ENCODE measurements around the gene MCEE. TPM values are rescaled to one million over a fixed set of nuclear protein-coding genes. Genes with fewer than 3 reads are reported as not detected.
A peak's percentile ranks its signal among the peaks of the same experiment; 100 is the strongest.

The MCEE gene
- polyA plus RNA-seq, 2 of the 4 experiments (the other 2 are of a cell fraction), result 10.3 to 17.7 TPM

DNA sequence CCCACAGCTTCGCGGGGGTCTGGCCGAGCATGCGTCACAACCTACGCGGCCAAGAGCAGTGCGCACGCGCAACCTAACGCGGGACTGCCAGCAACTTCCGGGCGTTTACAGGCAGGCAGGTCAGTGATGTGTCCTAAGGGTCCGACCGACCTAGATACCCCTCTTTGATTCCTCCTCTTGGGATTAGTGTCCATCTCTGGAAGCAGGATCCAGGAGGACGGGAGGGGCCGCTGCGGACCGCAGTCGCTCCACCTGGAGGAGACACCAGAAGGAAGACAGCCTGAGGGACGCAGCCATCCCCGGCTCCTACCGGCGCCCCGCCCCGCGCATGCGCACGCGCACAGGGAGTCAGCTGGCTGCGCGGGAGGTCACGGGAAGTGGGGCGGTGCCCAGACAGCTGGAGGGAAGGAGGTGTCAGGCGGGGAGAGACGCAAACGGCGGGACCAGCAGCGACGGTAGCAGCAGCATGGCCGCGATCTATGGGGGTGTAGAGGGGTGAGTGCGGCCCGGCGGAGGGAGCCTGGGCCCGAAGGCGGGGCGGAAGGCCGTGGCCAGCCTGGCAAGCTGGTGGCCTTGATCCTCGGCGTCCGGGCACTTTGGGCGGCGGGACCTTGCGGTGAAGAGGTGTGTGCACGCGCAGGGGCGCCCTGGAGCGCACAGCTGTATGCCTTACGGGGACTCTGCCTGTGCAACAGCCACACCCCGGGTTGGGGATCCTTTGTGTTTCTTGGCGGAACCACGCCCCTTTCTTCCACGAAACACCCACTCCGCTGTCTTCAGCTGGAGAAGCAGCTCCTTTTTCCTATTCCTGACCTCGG, 61.6 kb downstream of the MCEE start, which contains the start of gene NAGK:
Gene NAGK (plus strand): TSS at position 431 of the 818 bp plus-strand sequence. CDS start 36 bp downstream, at position 467.
- DNase-seq (ENCODE audit: low read depth in 1 of 2, low spot score in 1 of 2) (peak; percentile 96 to 98), FAIRE-seq (no peak), ATAC-seq (peak; percentile 88 to 93)
- Histone ChIP-seq H3K9me3 (no peaks in the 10 kb centered on the region), H3K27ac (peak within 1 kb of the TSS; percentile 86 to 92), H3K4me3 (peak within 1 kb of the TSS; percentile 81), H3K4me2 (peak within 1 kb of the TSS; percentile 94), H3K4me1 (peaks cover 12% of the 10 kb centered on the region; the same call in 2 of the 3 replicates)
- POLR2A ChIA-PET, result interaction anchor here (0.5 to 2.5 kb wide), 34 partner anchors 8 to 775 kb away, joined by 3 to 35 read pairs (median 5); partner anchors contain the start of genes MCEE, MPHOSPH10, PAIP2B and SNRPG
- WGBS (ENCODE audit: missing lambda C conversion rate), result 3% methylated on average over 46 of the region's 66 CpGs
- CTCF ChIA-PET, result interaction anchor here (1.0 to 4.0 kb wide), 7 partner anchors 8 to 123 kb away, joined by 3 to 18 read pairs (median 4); no protein-coding TSS in a partner anchor
- TF ChIP-seq HOXA7 (CRISPR knock-in tag; IDR thresholded peaks at IDR 0.05) (no peak), ESRRA (IDR thresholded peaks at IDR 0.05; ENCODE audit: borderline replicate concordance, low read length) (peak; percentile 45; the same call in 1 of the 2 replicates), GATA3 (IDR thresholded peaks at IDR 0.05; ENCODE audit: borderline replicate concordance) (peak; percentile 72), ZSCAN20 (CRISPR knock-in tag; IDR thresholded peaks at IDR 0.05) (no peak), PHF8 (IDR thresholded peaks at IDR 0.05; ENCODE audit: borderline replicate concordance, low read depth) (peak; percentile 100), MAFK (IDR thresholded peaks at IDR 0.05; ENCODE audit: partially characterized antibody) (no peak), MYC (IDR thresholded peaks at IDR 0.05; ENCODE audit: borderline replicate concordance, low read length) (0 out of 2 replicates have a peak, but pooled peaks have one; percentile 20), CBX2 (IDR thresholded peaks at IDR 0.05; ENCODE audit: borderline replicate concordance, low read depth) (no peak), MAZ (IDR thresholded peaks at IDR 0.05; ENCODE audit: borderline replicate concordance, low read depth, low read length) (peak; percentile 15; the same call in 1 of the 2 replicates), RARB (CRISPR knock-in tag; IDR thresholded peaks at IDR 0.05) (0 out of 2 replicates have a peak, but pooled peaks have one; percentile 74), NR3C1 (IDR thresholded peaks at IDR 0.05) (no peak), CHD2 (IDR thresholded peaks at IDR 0.05; ENCODE audit: low read length, partially characterized antibody) (peak; percentile 51), EP300 (IDR thresholded peaks at IDR 0.05) (0 out of 5 replicates have a peak, but pooled peaks of 1 of the 2 experiments have one; percentile 40), POLR2A (IDR thresholded peaks at IDR 0.05; ENCODE audit: low read length) (peak; percentile 95), POLR2AphosphoS2 (conservative IDR thresholded peaks at IDR 0.05; ENCODE audit: low read length) (no peak), ZFP36 (IDR thresholded peaks at IDR 0.05; ENCODE audit: borderline replicate concordance, partially characterized antibody) (no peak), RNF2 (IDR thresholded peaks at IDR 0.05; ENCODE audit: borderline replicate concordance, low read depth) (no peak), JUN (IDR thresholded peaks at IDR 0.05) (peak; percentile 94 to 100), HOXB5 (CRISPR knock-in tag; IDR thresholded peaks at IDR 0.05) (0 out of 2 replicates have a peak, but pooled peaks have one; percentile 25)
- TF ChIP-seq, protein P1, sequence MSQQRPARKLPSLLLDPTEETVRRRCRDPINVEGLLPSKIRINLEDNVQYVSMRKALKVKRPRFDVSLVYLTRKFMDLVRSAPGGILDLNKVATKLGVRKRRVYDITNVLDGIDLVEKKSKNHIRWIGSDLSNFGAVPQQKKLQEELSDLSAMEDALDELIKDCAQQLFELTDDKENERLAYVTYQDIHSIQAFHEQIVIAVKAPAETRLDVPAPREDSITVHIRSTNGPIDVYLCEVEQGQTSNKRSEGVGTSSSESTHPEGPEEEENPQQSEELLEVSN (IDR thresholded peaks at IDR 0.05; ENCODE audit: borderline replicate concordance, low read depth), result peak; percentile 98
- TF ChIP-seq, protein P2, sequence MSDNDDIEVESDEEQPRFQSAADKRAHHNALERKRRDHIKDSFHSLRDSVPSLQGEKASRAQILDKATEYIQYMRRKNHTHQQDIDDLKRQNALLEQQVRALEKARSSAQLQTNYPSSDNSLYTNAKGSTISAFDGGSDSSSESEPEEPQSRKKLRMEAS (IDR thresholded peaks at IDR 0.05), result peak; percentile 95
- TF ChIP-seq, protein P3, sequence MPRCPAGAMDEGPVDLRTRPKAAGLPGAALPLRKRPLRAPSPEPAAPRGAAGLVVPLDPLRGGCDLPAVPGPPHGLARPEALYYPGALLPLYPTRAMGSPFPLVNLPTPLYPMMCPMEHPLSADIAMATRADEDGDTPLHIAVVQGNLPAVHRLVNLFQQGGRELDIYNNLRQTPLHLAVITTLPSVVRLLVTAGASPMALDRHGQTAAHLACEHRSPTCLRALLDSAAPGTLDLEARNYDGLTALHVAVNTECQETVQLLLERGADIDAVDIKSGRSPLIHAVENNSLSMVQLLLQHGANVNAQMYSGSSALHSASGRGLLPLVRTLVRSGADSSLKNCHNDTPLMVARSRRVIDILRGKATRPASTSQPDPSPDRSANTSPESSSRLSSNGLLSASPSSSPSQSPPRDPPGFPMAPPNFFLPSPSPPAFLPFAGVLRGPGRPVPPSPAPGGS (IDR thresholded peaks at IDR 0.05), result peak; percentile 99
- TF ChIP-seq, protein P4, sequence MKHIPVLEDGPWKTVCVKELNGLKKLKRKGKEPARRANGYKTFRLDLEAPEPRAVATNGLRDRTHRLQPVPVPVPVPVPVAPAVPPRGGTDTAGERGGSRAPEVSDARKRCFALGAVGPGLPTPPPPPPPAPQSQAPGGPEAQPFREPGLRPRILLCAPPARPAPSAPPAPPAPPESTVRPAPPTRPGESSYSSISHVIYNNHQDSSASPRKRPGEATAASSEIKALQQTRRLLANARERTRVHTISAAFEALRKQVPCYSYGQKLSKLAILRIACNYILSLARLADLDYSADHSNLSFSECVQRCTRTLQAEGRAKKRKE (CRISPR knock-in tag; IDR thresholded peaks at IDR 0.05; ENCODE audit: low read depth), result peak; percentile 65; the same call in 1 of the 2 replicates
- TF ChIP-seq, protein P5, sequence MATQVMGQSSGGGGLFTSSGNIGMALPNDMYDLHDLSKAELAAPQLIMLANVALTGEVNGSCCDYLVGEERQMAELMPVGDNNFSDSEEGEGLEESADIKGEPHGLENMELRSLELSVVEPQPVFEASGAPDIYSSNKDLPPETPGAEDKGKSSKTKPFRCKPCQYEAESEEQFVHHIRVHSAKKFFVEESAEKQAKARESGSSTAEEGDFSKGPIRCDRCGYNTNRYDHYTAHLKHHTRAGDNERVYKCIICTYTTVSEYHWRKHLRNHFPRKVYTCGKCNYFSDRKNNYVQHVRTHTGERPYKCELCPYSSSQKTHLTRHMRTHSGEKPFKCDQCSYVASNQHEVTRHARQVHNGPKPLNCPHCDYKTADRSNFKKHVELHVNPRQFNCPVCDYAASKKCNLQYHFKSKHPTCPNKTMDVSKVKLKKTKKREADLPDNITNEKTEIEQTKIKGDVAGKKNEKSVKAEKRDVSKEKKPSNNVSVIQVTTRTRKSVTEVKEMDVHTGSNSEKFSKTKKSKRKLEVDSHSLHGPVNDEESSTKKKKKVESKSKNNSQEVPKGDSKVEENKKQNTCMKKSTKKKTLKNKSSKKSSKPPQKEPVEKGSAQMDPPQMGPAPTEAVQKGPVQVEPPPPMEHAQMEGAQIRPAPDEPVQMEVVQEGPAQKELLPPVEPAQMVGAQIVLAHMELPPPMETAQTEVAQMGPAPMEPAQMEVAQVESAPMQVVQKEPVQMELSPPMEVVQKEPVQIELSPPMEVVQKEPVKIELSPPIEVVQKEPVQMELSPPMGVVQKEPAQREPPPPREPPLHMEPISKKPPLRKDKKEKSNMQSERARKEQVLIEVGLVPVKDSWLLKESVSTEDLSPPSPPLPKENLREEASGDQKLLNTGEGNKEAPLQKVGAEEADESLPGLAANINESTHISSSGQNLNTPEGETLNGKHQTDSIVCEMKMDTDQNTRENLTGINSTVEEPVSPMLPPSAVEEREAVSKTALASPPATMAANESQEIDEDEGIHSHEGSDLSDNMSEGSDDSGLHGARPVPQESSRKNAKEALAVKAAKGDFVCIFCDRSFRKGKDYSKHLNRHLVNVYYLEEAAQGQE (IDR thresholded peaks at IDR 0.05), result peak; percentile 25; the same call in 1 of the 2 replicates
- TF ChIP-seq, protein P6, sequence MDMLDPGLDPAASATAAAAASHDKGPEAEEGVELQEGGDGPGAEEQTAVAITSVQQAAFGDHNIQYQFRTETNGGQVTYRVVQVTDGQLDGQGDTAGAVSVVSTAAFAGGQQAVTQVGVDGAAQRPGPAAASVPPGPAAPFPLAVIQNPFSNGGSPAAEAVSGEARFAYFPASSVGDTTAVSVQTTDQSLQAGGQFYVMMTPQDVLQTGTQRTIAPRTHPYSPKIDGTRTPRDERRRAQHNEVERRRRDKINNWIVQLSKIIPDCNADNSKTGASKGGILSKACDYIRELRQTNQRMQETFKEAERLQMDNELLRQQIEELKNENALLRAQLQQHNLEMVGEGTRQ (IDR thresholded peaks at IDR 0.05), result peak; percentile 84
- TF ChIP-seq, protein P7, sequence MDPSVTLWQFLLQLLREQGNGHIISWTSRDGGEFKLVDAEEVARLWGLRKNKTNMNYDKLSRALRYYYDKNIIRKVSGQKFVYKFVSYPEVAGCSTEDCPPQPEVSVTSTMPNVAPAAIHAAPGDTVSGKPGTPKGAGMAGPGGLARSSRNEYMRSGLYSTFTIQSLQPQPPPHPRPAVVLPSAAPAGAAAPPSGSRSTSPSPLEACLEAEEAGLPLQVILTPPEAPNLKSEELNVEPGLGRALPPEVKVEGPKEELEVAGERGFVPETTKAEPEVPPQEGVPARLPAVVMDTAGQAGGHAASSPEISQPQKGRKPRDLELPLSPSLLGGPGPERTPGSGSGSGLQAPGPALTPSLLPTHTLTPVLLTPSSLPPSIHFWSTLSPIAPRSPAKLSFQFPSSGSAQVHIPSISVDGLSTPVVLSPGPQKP (IDR thresholded peaks at IDR 0.05; ENCODE audit: low read depth, low read length), result 0 out of 2 replicates have a peak, but pooled peaks have one; percentile 79
- TF ChIP-seq, protein P8, sequence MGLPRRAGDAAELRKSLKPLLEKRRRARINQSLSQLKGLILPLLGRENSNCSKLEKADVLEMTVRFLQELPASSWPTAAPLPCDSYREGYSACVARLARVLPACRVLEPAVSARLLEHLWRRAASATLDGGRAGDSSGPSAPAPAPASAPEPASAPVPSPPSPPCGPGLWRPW (IDR thresholded peaks at IDR 0.05), result no peak
- TF ChIP-seq, protein P9, sequence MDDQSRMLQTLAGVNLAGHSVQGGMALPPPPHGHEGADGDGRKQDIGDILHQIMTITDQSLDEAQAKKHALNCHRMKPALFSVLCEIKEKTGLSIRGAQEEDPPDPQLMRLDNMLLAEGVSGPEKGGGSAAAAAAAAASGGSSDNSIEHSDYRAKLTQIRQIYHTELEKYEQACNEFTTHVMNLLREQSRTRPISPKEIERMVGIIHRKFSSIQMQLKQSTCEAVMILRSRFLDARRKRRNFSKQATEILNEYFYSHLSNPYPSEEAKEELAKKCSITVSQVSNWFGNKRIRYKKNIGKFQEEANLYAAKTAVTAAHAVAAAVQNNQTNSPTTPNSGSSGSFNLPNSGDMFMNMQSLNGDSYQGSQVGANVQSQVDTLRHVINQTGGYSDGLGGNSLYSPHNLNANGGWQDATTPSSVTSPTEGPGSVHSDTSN (IDR thresholded peaks at IDR 0.05), result peak; percentile 94
